M059J (cell line): Measurements from ENCODE around the gene COMMD1. TPM values are rescaled to one million over a fixed set of nuclear protein-coding genes. Genes with fewer than 3 reads are reported as not detected.
"Not testable (repeated sequence)": the region's sequence is repeated elsewhere in the genome, so short reads cannot be mapped to it uniquely, and the experiment has no call there.

Source experiments
- DNase-seq: peaks from one replicate; pipeline ENCODE4 v3.0.0-alpha.2; 2012; ENCODE audit warnings: low read depth
- total RNA-seq: library from RNA; depleted of rRNA; stranded (reverse); fragments of >200 nt; shearing (Covaris generic); gene quantifications from 2 replicates; pipeline ENCODE4 v1.2.3, GENCODE V29; 2014; rRNA removed

The COMMD1 gene
- 47.7 and 75.7 TPM in 2 replicates for total RNA-seq

- DNase-seq = peak; percentile 68
These were observed at the start of gene COMMD1 for GRCh38 chr2:61905372-61906185. Gene COMMD1, plus strand, starts transcription at chr2:61905674. Its CDS starts 5 bp downstream, at chr2:61905679.

GRCh38 chr2:61857224-61857623, 48.2 kb upstream of the COMMD1 start:
- DNase-seq = no peak

GRCh38 chr2:61862085-61862484, 43.4 kb upstream of the COMMD1 start:
- no peak for DNase-seq

- DNase-seq = peak; percentile 17
These were observed 38.9 kb upstream of the COMMD1 start for GRCh38 chr2:61866482-61867089.

- no peak for DNase-seq
These were observed 29.1 kb upstream of the COMMD1 start for GRCh38 chr2:61876400-61876799.

- no peak for DNase-seq
These were observed 27.8 kb upstream of the COMMD1 start for GRCh38 chr2:61877571-61878245.

GRCh38 chr2:61878761-61879160, 26.7 kb upstream of the COMMD1 start:
- DNase-seq = no peak

- DNase-seq = not testable (repeated sequence)
These were observed 26.1 kb upstream of the COMMD1 start for GRCh38 chr2:61879351-61879750.

- DNase-seq = no peak
These were observed 22.6 kb upstream of the COMMD1 start for GRCh38 chr2:61882850-61883249.

GRCh38 chr2:61885896-61886603, 19.4 kb upstream of the COMMD1 start:
- no peak for DNase-seq

GRCh38 chr2:61887717-61888266, 17.7 kb upstream of the COMMD1 start:
- DNase-seq = peak; percentile 52

- DNase-seq = peak; percentile 75
These were observed 17.0 kb upstream of the COMMD1 start, which contains the start of gene CCT4 for GRCh38 chr2:61888267-61889055. Gene CCT4, minus strand, starts transcription at chr2:61888656. Its CDS starts 149 bp downstream, at chr2:61888507.

GRCh38 chr2:61898810-61899209, 6.7 kb upstream of the COMMD1 start:
- peak; percentile 23 for DNase-seq

- DNase-seq = peak; percentile 20
These were observed 5.2 kb upstream of the COMMD1 start for GRCh38 chr2:61900281-61900680.

GRCh38 chr2:61906186-61906470, 654 bp downstream of the COMMD1 start:
- DNase-seq = no peak

GRCh38 chr2:61909116-61909515, 3.6 kb downstream of the COMMD1 start:
- no peak for DNase-seq

GRCh38 chr2:61910603-61911002, 5.1 kb downstream of the COMMD1 start:
- DNase-seq = peak; percentile 6

GRCh38 chr2:61911510-61911909, 6.0 kb downstream of the COMMD1 start:
- no peak for DNase-seq

- DNase-seq = not testable (repeated sequence)
These were observed 9.3 kb downstream of the COMMD1 start for GRCh38 chr2:61914794-61915193.

GRCh38 chr2:61920548-61920947, 15.1 kb downstream of the COMMD1 start:
- no peak for DNase-seq

- DNase-seq = no peak
These were observed 17.2 kb downstream of the COMMD1 start for GRCh38 chr2:61922714-61923113.
